Measurements from ENCODE around the gene TMEM120B.

The TMEM120B gene

GRCh38 chr12:121819212-121819949 is 106.8 kb downstream of the TMEM120B start:
- no peak overlapping the region for H3K27ac ChIP-seq (replicated peaks; ENCODE audit: low read length)

DNA sequence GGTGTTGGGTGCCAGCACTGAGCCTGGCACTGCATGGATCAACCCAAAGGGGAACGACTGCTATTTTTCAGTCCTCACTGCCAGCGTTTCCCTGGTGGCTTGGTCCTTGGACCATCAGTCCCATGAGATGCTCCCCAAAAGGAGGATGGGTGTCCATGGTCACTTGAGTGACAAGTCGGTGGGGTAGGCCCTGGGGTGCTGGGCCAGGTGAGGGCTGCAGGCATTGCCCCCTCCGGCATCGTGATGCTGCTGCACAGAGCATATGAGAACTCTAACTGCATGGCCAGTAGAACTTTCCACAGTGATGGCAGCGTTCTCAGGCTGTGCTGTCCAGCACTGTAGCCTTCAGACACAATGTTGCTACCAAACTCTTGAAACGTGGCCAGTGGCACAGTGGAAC is 107.5 kb downstream of the TMEM120B start:
- Histone ChIP-seq H3K4me1 (ENCODE audit: control insufficient read depth in 2 of 2, insufficient read depth in 1 of 2, low read depth in 1 of 2, low read length in 2 of 2) (no peaks in the 10 kb centered on the region), H3K18ac (ENCODE audit: low read length) (no peak overlapping the region), H4K91ac (ENCODE audit: low read depth, low read length, poor library complexity) (no peak overlapping the region), H3K4me3 (ENCODE audit: low read length in 2 of 2) (no peak overlapping the region), H3K4me2 (ENCODE audit: insufficient read depth, low read length, poor library complexity, severe bottlenecking) (no peak overlapping the region), H3K27me3 (ENCODE audit: control insufficient read depth in 3 of 3, insufficient read depth in 3 of 3, low read depth in 1 of 3, low read length in 3 of 3) (no peaks in the 10 kb centered on the region), H3K14ac (ENCODE audit: low read length) (no peak overlapping the region), H3K4ac (ENCODE audit: low read length) (no peak overlapping the region), H2BK15ac (ENCODE audit: low read length) (no peak overlapping the region), H3K27ac (replicated peaks; ENCODE audit: low read length) (no peak overlapping the region), H2BK5ac (ENCODE audit: low read length) (no peak overlapping the region), H3K9me3 (replicated peaks in 1 of 2; ENCODE audit: control insufficient read depth in 2 of 2, insufficient read depth in 1 of 2, low read depth in 1 of 2, low read length in 2 of 2) (no peaks in the 10 kb centered on the region), H2BK12ac (ENCODE audit: low read length) (no peak overlapping the region), H3K79me1 (ENCODE audit: low read depth, low read length) (peaks cover 6% of the 10 kb centered on the region), H3K36me3 (replicated peaks in 1 of 2; ENCODE audit: control insufficient read depth in 2 of 2, insufficient read depth in 2 of 2, low read length in 2 of 2) (peaks cover 50 to 87% of the 10 kb centered on the region in 2 donors), H3K23ac (ENCODE audit: low read depth, low read length, poor library complexity) (peak overlapping the region; percentile 6), H2BK120ac (ENCODE audit: low read depth, low read length) (no peak overlapping the region), H2AFZ (ENCODE audit: low read length) (no peak overlapping the region), H3K9ac (ENCODE audit: low read depth, low read length, poor library complexity) (peak overlapping the region; percentile 24), H4K8ac (ENCODE audit: low read depth, low read length) (no peak overlapping the region), H2AK5ac (ENCODE audit: low read depth, low read length) (no peak overlapping the region)
- no peak for DNase-seq (ENCODE audit: low spot score)
- WGBS, 2 donors (ENCODE audit: extremely low coverage in 2 of 2, insufficient read length in 2 of 2, insufficient replicate concordance in 1 of 2): no CpG with 5 or more reads among the region's 7 CpGs

More at GRCh38 chr12:121819212-121819949, 106.8 kb downstream of the TMEM120B start:
- Histone ChIP-seq H3K9me3 (replicated peaks in 1 of 2; ENCODE audit: control insufficient read depth in 2 of 2, insufficient read depth in 1 of 2, low read depth in 1 of 2, low read length in 2 of 2) (no peaks in the 10 kb centered on the region), H4K91ac (ENCODE audit: low read depth, low read length, poor library complexity) (no peak overlapping the region), H2AK5ac (ENCODE audit: low read depth, low read length) (no peak overlapping the region), H3K14ac (ENCODE audit: low read length) (no peak overlapping the region), H3K36me3 (replicated peaks in 1 of 2; ENCODE audit: control insufficient read depth in 2 of 2, insufficient read depth in 2 of 2, low read length in 2 of 2) (peaks cover 52 to 88% of the 10 kb centered on the region in 2 donors), H3K4ac (ENCODE audit: low read length) (no peak overlapping the region), H3K18ac (ENCODE audit: low read length) (no peak overlapping the region), H3K4me3 (ENCODE audit: low read length in 2 of 2) (no peak overlapping the region), H3K4me2 (ENCODE audit: insufficient read depth, low read length, poor library complexity, severe bottlenecking) (no peak overlapping the region), H2AFZ (ENCODE audit: low read length) (no peak overlapping the region), H4K8ac (ENCODE audit: low read depth, low read length) (no peak overlapping the region), H3K23ac (ENCODE audit: low read depth, low read length, poor library complexity) (no peak overlapping the region), H3K9ac (ENCODE audit: low read depth, low read length, poor library complexity) (peak overlapping the region; percentile 44), H3K27me3 (ENCODE audit: control insufficient read depth in 3 of 3, insufficient read depth in 3 of 3, low read depth in 1 of 3, low read length in 3 of 3) (no peaks in the 10 kb centered on the region), H2BK5ac (ENCODE audit: low read length) (peak overlapping the region; percentile 75), H2BK12ac (ENCODE audit: low read length) (no peak overlapping the region), H2BK120ac (ENCODE audit: low read depth, low read length) (no peak overlapping the region), H3K79me1 (ENCODE audit: low read depth, low read length) (peaks cover 11% of the 10 kb centered on the region), H3K4me1 (ENCODE audit: control insufficient read depth in 2 of 2, insufficient read depth in 1 of 2, low read depth in 1 of 2, low read length in 2 of 2) (no peaks in the 10 kb centered on the region), H2BK15ac (ENCODE audit: low read length) (no peak overlapping the region)
- DNase-seq (ENCODE audit: low spot score): no peak
- WGBS, 2 donors (ENCODE audit: extremely low coverage in 2 of 2, insufficient read length in 2 of 2, insufficient replicate concordance in 1 of 2): no CpG with 5 or more reads among the region's 22 CpGs

- Histone ChIP-seq H3K79me1 (ENCODE audit: low read depth, low read length) (peaks cover 6% of the 10 kb centered on the region), H3K4me1 (ENCODE audit: control insufficient read depth in 2 of 2, insufficient read depth in 1 of 2, low read depth in 1 of 2, low read length in 2 of 2) (no peaks in the 10 kb centered on the region), H2AK5ac (ENCODE audit: low read depth, low read length) (no peak overlapping the region), H3K4ac (ENCODE audit: low read length) (no peak overlapping the region), H2BK120ac (ENCODE audit: low read depth, low read length) (no peak overlapping the region), H4K91ac (ENCODE audit: low read depth, low read length, poor library complexity) (no peak overlapping the region), H3K23ac (ENCODE audit: low read depth, low read length, poor library complexity) (peak overlapping the region; percentile 52), H3K9ac (ENCODE audit: low read depth, low read length, poor library complexity) (no peak overlapping the region), H3K4me2 (ENCODE audit: insufficient read depth, low read length, poor library complexity, severe bottlenecking) (no peak overlapping the region), H2BK5ac (ENCODE audit: low read length) (no peak overlapping the region), H4K8ac (ENCODE audit: low read depth, low read length) (no peak overlapping the region), H3K9me3 (replicated peaks in 1 of 2; ENCODE audit: control insufficient read depth in 2 of 2, insufficient read depth in 1 of 2, low read depth in 1 of 2, low read length in 2 of 2) (no peaks in the 10 kb centered on the region), H3K14ac (ENCODE audit: low read length) (no peak overlapping the region), H3K27ac (replicated peaks; ENCODE audit: low read length) (no peak overlapping the region), H3K4me3 (ENCODE audit: low read length in 2 of 2) (no peak overlapping the region), H3K27me3 (ENCODE audit: control insufficient read depth in 3 of 3, insufficient read depth in 3 of 3, low read depth in 1 of 3, low read length in 3 of 3) (no peaks in the 10 kb centered on the region), H2AFZ (ENCODE audit: low read length) (no peak overlapping the region), H3K18ac (ENCODE audit: low read length) (no peak overlapping the region), H2BK15ac (ENCODE audit: low read length) (no peak overlapping the region), H3K36me3 (replicated peaks in 1 of 2; ENCODE audit: control insufficient read depth in 2 of 2, insufficient read depth in 2 of 2, low read length in 2 of 2) (peaks cover 47 to 87% of the 10 kb centered on the region in 2 donors), H2BK12ac (ENCODE audit: low read length) (no peak overlapping the region)
- WGBS, 2 donors (ENCODE audit: extremely low coverage in 2 of 2, insufficient read length in 2 of 2, insufficient replicate concordance in 1 of 2): no CpG with 5 or more reads among the region's 39 CpGs
- no peak for DNase-seq (ENCODE audit: low spot score)
Observed at GRCh38 chr12:121822393-121823100, 110.0 kb downstream of the TMEM120B start.

DNA sequence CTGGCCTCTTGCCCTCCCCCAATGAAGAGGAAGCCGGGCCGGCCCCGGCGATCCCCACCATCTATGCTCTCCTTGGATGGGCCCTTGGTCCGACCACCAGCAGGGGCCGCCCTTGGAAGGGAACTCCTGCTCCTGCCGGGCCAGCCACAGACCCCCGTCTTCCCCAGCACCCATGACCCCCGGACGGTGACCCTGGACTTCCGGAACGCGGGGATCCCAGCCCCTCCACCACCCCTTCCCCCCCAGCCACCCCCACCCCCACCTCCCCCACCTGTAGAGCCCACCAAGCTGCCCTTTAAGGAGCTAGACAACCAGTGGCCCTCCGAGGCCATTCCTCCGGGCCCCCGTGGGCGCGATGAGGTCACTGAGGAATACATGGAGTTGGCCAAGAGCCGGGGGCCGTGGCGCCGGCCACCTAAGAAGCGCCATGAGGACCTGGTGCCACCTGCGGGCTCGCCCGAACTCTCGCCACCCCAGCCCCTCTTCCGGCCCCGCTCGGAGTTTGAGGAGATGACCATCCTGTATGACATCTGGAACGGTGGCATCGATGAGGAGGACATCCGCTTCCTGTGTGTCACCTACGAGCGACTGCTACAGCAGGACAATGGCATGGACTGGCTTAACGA is 110.7 kb downstream of the TMEM120B start:
- Histone ChIP-seq H3K36me3 (replicated peaks in 1 of 2; ENCODE audit: control insufficient read depth in 2 of 2, insufficient read depth in 2 of 2, low read length in 2 of 2) (peaks cover 48 to 88% of the 10 kb centered on the region in 2 donors), H4K91ac (ENCODE audit: low read depth, low read length, poor library complexity) (no peak overlapping the region)
- no peak for DNase-seq (ENCODE audit: low spot score)

More for the DNA sequence above, 110.7 kb downstream of the TMEM120B start:
- H2BK15ac ChIP-seq (ENCODE audit: low read length): no peak overlapping the region
- H3K9ac ChIP-seq (ENCODE audit: low read depth, low read length, poor library complexity): no peak overlapping the region
- H2BK5ac ChIP-seq (ENCODE audit: low read length): peak overlapping the region; percentile 2
- H3K18ac ChIP-seq (ENCODE audit: low read length): no peak overlapping the region
- no peak overlapping the region for H2AFZ ChIP-seq (ENCODE audit: low read length)
- no peak overlapping the region for H3K4me2 ChIP-seq (ENCODE audit: insufficient read depth, low read length, poor library complexity, severe bottlenecking)
- peaks cover 6% of the 10 kb centered on the region for H3K79me1 ChIP-seq (ENCODE audit: low read depth, low read length)
- no peaks in the 10 kb centered on the region for H3K9me3 ChIP-seq (replicated peaks in 1 of 2; ENCODE audit: control insufficient read depth in 2 of 2, insufficient read depth in 1 of 2, low read depth in 1 of 2, low read length in 2 of 2)
- no peak overlapping the region for H2BK120ac ChIP-seq (ENCODE audit: low read depth, low read length)
- H3K4ac ChIP-seq (ENCODE audit: low read length): no peak overlapping the region
- no peak overlapping the region for H3K14ac ChIP-seq (ENCODE audit: low read length)
- H3K4me3 ChIP-seq (ENCODE audit: low read length in 2 of 2): peak overlapping the region in 1 of 2 donors; percentile 11
- no peaks in the 10 kb centered on the region for H3K4me1 ChIP-seq (ENCODE audit: control insufficient read depth in 2 of 2, insufficient read depth in 1 of 2, low read depth in 1 of 2, low read length in 2 of 2)
- H3K27ac ChIP-seq (replicated peaks; ENCODE audit: low read length): no peak overlapping the region
- no peak overlapping the region for H4K8ac ChIP-seq (ENCODE audit: low read depth, low read length)
- H3K23ac ChIP-seq (ENCODE audit: low read depth, low read length, poor library complexity): no peak overlapping the region
- no peaks in the 10 kb centered on the region for H3K27me3 ChIP-seq (ENCODE audit: control insufficient read depth in 3 of 3, insufficient read depth in 3 of 3, low read depth in 1 of 3, low read length in 3 of 3)
- H2BK12ac ChIP-seq (ENCODE audit: low read length): no peak overlapping the region
- WGBS, 2 donors (ENCODE audit: extremely low coverage in 2 of 2, insufficient read length in 2 of 2, insufficient replicate concordance in 1 of 2): no CpG with 5 or more reads among the region's 36 CpGs
- H2AK5ac ChIP-seq (ENCODE audit: low read depth, low read length): no peak overlapping the region
